Activated naive CD8-positive, alpha-beta T cell treated with anti-CD3 and anti-CD28 coated beads, Interleukin-2, amount 50 U/mL, for 24 hours (primary cell): ENCODE measurements around the gene AMBRA1.
"Not testable (repeated sequence)": the region's sequence is repeated elsewhere in the genome, so short reads cannot be mapped to it uniquely, and the experiment has no call there.

Source experiments
- ATAC-seq: fragments of 150-1000 bp; cut with Tn5 transposase; one replicate; pipeline ENCODE4 v1.10.0; 2021
- DNase-seq: peaks from one replicate; pipeline ENCODE4 v3.0.0; 2021
- H3K27ac Mint-ChIP-seq: one replicate; pipeline ENCODE4 v1.8.0; 2021; ENCODE audit warnings: mild to moderate bottlenecking, mixed read lengths
- H3K27me3 Mint-ChIP-seq: one replicate; pipeline ENCODE4 v1.8.0; 2021; ENCODE audit warnings: mixed read lengths
- H3K36me3 Mint-ChIP-seq: one replicate; pipeline ENCODE4 v1.8.0; 2021; ENCODE audit warnings: low read depth, mixed read lengths
- H3K4me1 Mint-ChIP-seq: one replicate; pipeline ENCODE4 v1.8.0; 2021; ENCODE audit warnings: mixed read lengths
- H3K4me3 Mint-ChIP-seq: one replicate; pipeline ENCODE4 v1.8.0; 2021; ENCODE audit warnings: mild to moderate bottlenecking, moderate library complexity, mixed read lengths
- H3K9me3 Mint-ChIP-seq: one replicate; pipeline ENCODE4 v1.8.0; 2021; ENCODE audit warnings: mixed read lengths

AMBRA1 gene

DNA sequence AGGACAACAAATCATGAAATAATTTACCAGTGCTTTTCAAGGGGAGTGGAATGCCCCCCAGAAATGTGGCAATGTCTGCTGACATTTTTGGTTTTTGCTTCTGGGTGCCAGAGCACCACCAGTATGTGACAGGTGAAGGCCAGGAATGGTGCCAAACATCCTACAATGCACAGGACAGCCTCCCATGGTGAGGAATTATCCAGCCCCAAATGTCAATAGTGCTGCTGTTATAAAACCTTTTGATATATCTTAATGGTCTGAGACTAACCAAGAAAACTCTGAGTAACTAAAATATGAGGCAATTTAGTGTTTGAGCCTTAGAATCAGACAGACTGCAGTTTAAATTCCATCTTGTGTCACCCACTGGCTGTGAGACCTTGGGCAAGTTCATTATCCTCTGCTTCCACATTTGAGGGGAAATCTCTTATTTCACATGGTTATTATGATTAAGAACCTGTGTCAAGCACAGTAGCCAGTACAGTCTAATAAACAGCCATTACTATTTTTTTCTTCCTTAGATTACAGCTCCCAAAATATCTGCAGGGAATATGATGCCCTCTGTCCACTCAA, 69.5 kb downstream of the AMBRA1 start:
- no peaks in the 10 kb centered on the region for H3K9me3 Mint-ChIP-seq
- ATAC-seq = no peak
- peaks cover 10% of the 10 kb centered on the region for H3K36me3 Mint-ChIP-seq
- H3K4me3 Mint-ChIP-seq = no peak overlapping the region
- H3K27me3 Mint-ChIP-seq = no peaks in the 10 kb centered on the region
- DNase-seq = no peak
- H3K27ac Mint-ChIP-seq = no peak overlapping the region
- peaks cover 30% of the 10 kb centered on the region for H3K4me1 Mint-ChIP-seq

DNA sequence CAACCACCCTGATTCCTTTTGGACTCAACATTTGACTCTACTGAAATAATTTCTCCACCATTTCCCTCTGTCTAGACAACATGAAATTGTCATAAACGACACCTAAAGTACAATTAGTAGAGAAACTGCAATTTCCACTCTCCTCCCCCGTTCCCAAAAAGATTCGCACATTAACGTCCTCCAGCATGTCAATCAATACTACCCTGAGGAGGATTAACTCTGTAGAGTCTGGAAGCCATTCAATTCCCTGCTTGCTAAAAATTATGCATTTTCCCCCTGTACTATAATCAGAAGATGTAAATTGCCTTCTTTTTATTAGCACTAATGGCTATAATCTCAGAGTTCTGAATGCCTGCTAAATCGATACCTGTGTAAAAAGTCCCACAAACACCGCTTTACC, 70.5 kb downstream of the AMBRA1 start:
- H3K4me1 Mint-ChIP-seq = peaks cover 20% of the 10 kb centered on the region
- no peaks in the 10 kb centered on the region for H3K27me3 Mint-ChIP-seq
- H3K27ac Mint-ChIP-seq = no peak overlapping the region
- DNase-seq = no peak
- no peaks in the 10 kb centered on the region for H3K9me3 Mint-ChIP-seq
- H3K36me3 Mint-ChIP-seq = peaks cover 10% of the 10 kb centered on the region
- ATAC-seq = no peak
- H3K4me3 Mint-ChIP-seq = no peak overlapping the region

DNA sequence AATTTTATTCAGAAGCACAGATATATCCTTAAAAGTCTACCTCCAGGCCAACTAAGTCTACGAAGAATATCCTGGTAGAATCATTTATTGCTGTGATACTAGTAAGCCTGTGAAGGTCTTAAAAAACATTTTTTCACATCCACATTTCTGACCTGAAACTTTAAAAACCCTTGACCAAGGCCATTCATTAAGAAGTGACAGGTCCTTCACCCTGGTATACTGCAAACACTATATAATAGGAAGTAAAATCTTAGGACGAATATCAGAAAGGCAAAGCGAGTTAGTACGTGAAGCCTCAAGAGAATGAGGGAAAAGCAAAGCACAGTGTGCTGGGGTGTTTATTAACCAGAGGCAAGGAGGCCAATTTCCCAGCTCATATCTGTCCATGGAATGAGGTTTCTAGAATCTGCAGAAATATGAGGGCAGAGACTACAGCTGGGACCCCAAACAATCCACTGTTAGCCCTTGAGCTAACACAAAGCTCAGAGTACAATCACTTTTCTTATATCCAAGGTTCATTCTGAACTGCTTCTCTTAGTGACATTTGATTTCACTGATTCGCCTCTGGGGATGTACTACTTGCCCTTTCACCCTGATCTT, 71.0 kb downstream of the AMBRA1 start:
- peaks cover 18% of the 10 kb centered on the region for H3K4me1 Mint-ChIP-seq
- H3K36me3 Mint-ChIP-seq = peaks cover 10% of the 10 kb centered on the region
- H3K27ac Mint-ChIP-seq = no peak overlapping the region
- ATAC-seq (no peak), DNase-seq (no peak)
- no peaks in the 10 kb centered on the region for H3K27me3 Mint-ChIP-seq
- no peak overlapping the region for H3K4me3 Mint-ChIP-seq
- no peaks in the 10 kb centered on the region for H3K9me3 Mint-ChIP-seq

DNA sequence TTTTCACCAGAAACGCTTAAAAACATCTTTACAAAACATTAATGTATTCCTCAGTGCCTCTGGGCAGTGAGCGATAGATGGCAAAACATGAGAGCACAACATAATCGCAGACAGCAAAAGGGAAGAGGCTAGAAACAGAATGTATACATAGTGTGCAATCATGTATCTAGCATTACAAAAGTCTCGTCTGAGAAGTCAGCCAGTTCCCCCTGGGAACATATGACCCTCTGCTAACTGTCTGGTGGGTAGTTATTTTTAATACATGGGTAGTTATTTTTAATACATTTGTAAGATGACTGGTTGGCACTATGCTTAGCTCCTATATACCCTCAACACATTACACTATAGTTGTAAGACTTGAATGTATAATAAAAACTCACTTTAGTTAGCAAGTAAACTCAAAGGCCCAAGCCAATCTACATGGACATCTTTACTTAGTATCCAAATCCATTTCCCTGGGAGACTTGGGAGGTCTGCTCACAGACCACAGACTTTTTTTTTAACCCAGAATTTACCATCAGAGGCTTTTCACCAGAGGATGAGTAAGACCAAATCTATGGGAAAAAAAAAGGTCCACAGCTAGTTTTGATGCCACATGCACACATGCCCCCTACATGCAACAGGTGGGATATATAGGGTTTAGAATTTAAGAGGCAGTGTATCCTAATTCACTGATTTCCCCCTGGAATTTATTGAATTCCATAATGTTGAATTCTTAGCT, 71.7 kb downstream of the AMBRA1 start:
- peaks cover 10% of the 10 kb centered on the region for H3K36me3 Mint-ChIP-seq

DNA sequence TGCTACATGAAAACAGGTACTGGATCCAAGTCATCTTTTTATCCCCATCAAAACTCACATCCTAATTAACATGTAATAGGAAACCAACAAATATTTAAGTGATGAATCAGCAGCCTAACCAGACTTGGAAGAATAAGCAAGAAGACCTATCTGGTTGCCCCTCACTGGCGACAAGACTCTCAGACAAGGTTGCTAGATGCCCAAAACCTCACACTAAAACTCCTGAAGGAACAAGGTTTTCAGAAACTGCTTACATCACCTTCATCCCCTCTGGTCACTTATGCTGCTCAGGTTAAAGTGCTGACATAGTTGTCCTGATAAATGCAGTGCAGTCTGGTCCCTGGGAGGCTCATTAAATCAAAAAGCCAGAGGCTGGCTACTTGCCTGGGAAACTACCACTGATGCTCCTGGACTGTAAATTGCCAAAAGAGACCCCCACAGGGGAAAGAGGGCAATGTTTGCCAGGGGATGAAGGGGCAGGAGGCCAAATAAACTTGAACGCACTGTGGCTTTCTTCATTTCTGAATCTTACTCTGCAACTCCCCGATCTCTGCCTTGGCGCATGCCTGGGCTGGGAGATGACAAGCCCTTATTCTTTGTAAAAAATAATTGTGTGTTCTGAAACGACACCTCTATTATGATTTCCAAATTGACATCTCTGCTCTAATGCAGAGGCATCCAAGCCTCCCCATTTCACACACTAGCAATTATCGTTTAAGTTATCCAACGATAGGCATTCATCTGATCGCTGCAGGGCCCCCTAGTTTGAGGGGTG, 72.7 kb downstream of the AMBRA1 start:
- H3K27me3 Mint-ChIP-seq = no peaks in the 10 kb centered on the region
- ATAC-seq (no peak), DNase-seq (no peak)
- H3K4me3 Mint-ChIP-seq = no peak overlapping the region
- H3K9me3 Mint-ChIP-seq = no peaks in the 10 kb centered on the region
- no peak overlapping the region for H3K27ac Mint-ChIP-seq
- H3K36me3 Mint-ChIP-seq = peaks cover 6% of the 10 kb centered on the region
- peaks cover 13% of the 10 kb centered on the region for H3K4me1 Mint-ChIP-seq

More for the DNA sequence above, 71.7 kb downstream of the AMBRA1 start:
- Mint-ChIP-seq H3K27ac (no peak overlapping the region), H3K4me3 (no peak overlapping the region), H3K27me3 (no peaks in the 10 kb centered on the region), H3K4me1 (peaks cover 13% of the 10 kb centered on the region), H3K9me3 (no peaks in the 10 kb centered on the region)
- ATAC-seq = no peak
- DNase-seq = no peak

DNA sequence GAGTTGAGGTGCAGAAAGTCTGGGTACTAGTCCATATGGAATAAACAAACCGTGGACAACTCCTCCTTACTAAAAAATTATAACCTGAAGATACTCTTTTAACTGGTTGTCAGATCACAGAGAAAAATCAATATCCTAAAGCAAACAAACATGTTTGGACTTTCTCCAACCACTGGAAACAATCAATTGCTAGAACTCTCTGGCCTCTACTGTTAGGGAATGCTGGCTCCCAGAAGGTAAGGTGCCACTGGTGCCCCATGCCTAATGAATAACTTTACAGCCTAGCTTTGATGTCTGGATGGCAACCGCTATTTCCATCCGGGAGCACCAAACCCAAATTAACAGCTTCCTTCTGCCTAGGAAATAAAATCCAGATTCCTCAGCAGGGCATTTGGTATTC, 74.5 kb downstream of the AMBRA1 start:
- Mint-ChIP-seq H3K27me3 (no peaks in the 10 kb centered on the region), H3K27ac (no peak overlapping the region), H3K9me3 (no peaks in the 10 kb centered on the region), H3K4me1 (peaks cover 13% of the 10 kb centered on the region), H3K4me3 (no peak overlapping the region), H3K36me3 (no peaks in the 10 kb centered on the region)
- ATAC-seq (no peak), DNase-seq (no peak)

DNA sequence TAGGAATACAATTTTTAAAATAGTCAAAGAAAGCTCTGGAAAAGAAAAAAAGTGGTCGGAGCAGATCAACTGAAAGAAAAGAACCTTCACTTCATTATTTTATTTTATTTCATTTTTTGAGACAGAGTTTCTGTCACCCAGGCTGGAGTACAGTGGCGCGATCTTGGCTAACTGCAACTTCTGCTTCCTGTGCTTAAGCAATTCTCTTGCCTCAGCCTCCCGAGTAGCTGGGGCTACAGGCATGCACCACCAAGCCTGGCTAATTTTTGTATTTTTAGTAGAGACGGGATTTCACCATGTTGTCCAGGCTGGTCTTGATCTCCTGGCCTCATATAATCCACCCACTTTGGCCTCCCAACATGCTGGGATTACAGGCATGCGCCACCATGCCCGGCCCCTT, 74.9 kb downstream of the AMBRA1 start:
- not testable (repeated sequence) for H3K27me3 Mint-ChIP-seq, H3K4me3 Mint-ChIP-seq, H3K36me3 Mint-ChIP-seq, H3K9me3 Mint-ChIP-seq, DNase-seq, ATAC-seq, H3K27ac Mint-ChIP-seq
- H3K4me1 Mint-ChIP-seq = peaks cover 16% of the 10 kb centered on the region

DNA sequence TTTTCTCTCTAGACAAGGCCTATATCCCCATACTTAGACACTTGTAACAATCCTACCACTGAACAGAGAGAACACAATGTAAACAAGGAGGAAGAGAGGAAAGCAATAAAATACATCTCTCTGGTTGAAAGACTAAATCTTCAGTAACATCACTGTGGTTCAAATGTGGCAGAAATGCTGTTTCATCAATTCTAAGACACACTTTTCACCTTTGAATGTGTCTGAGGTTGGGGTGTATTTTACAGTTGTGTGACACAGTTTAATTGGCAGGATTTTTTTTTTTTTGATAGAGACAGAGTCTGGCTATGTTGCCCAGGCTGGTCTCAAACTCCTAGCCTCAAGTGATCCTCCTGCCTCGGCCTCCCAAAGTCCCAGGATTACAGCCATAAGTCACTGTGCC, 79.5 kb downstream of the AMBRA1 start:
- Mint-ChIP-seq H3K4me1 (peaks cover 3% of the 10 kb centered on the region), H3K27ac (no peak overlapping the region), H3K27me3 (no peaks in the 10 kb centered on the region), H3K4me3 (no peak overlapping the region), H3K36me3 (no peaks in the 10 kb centered on the region), H3K9me3 (no peaks in the 10 kb centered on the region)
- DNase-seq (no peak), ATAC-seq (no peak)

DNA sequence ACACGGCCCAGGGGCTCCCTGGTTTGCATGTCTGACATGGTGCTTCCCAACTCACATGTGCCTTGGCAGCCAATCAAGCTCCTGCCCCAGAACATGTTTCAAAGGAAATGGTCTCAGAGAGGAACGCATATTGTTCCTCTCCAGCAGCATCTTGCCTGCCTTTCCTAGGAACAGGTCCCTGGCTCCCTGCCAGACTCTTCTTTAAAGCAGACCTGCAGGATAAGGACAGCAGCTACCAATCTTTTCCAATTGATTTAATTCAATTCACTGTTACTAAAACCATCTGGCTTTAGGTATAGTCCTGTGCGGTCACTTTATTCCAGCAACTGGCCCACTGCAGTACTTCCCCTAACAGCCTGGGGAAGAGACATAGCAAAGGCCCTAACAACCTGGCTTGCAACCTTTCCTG, 79.9 kb downstream of the AMBRA1 start:
- Mint-ChIP-seq H3K27me3 (no peaks in the 10 kb centered on the region), H3K4me1 (peaks cover 3% of the 10 kb centered on the region), H3K4me3 (no peak overlapping the region), H3K9me3 (no peaks in the 10 kb centered on the region), H3K27ac (no peak overlapping the region), H3K36me3 (no peaks in the 10 kb centered on the region)
- ATAC-seq = no peak
- no peak for DNase-seq

DNA sequence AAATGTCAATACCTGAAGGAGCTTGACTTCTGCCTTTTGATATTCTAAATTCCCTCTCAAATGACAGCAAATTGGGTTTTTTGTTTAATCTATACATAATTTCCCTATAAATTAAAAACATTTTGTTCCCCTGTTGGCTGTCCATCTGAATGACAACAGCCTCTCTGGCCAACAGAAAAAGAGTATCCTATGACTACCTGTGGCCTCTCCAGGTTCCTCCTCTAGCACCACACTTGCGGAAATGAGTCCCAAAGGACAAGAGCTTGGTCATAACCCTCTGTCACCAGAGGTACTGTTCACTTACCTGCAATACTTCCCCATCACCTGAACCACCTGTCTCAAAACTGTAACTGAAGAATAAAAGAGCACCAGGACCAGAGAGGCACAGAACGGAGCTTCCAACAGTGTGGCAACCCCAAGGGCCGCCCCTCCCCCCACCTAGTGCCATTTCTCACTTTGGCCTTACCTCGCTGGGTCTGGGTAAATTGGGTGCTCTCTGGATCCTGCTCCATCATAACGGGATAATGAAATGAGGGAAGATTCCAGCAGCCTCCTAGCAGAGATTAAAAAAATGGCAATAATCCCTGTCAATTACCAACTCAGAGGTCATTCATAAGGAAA, 81.5 kb downstream of the AMBRA1 start:
- no peak for DNase-seq
- no peaks in the 10 kb centered on the region for H3K9me3 Mint-ChIP-seq
- peaks cover 6% of the 10 kb centered on the region for H3K36me3 Mint-ChIP-seq
- H3K27ac Mint-ChIP-seq = no peak overlapping the region
- no peak overlapping the region for H3K4me3 Mint-ChIP-seq
- H3K27me3 Mint-ChIP-seq = no peaks in the 10 kb centered on the region
- H3K4me1 Mint-ChIP-seq = peaks cover 3% of the 10 kb centered on the region
- ATAC-seq = no peak

DNA sequence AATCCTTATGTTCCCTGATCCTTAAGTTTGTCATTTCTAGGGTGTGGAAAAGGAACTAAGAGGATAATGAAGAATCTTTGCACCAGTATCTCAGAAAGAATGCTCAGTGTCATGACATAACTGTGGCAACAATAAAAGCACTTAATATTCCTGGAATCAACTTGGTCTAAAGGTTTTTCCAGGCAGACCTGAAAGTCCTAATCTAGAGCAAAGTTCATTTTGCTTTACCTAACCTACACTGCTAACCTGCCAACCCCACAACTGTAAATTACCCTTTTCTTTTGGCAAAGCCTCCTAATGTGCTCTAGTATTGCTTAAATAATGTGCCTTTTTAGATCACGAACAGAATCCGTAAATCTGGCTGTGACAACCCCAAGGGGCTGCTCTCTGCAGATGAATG, 82.5 kb downstream of the AMBRA1 start:
- Mint-ChIP-seq H3K4me3 (no peak overlapping the region), H3K27me3 (no peaks in the 10 kb centered on the region), H3K9me3 (no peaks in the 10 kb centered on the region), H3K4me1 (peaks cover 3% of the 10 kb centered on the region), H3K27ac (no peak overlapping the region), H3K36me3 (peaks cover 9% of the 10 kb centered on the region)
- ATAC-seq (no peak), DNase-seq (no peak)

DNA sequence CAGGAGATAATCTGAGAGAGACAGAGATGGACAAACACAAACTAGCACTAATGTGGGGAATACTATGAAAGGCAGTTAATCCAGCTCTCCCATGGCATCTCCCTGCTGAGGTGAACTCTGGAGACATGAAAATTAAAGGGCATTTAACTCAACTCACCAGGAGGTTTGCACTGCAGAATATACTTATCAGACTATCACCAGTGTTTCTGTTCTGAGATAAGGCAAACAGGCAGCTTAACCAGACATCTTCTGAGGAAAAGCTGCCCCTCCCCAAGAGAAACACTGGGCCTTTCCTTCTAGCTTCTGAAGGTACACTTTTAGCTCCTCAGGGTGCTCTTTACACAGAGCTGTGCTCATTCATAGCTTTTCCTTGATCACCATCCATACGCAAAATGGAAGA, 85.5 kb downstream of the AMBRA1 start:
- no peak overlapping the region for H3K27ac Mint-ChIP-seq

DNA sequence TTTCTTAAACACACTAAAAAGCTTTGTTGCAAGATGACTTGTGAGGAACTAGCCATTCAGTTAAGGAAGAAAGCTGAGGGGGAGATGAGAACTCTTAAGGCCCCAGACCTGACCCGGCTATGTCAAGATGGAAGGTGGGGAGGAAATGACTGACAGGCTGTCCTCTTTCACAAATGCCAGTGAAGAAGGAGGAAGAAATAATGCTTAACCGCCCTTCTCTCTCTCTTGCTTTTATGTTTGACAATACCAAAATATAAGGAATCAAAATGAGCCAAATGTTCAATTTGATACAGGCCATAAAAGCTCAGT, 87.4 kb downstream of the AMBRA1 start:
- Mint-ChIP-seq H3K4me1 (peaks cover 13% of the 10 kb centered on the region), H3K4me3 (no peak overlapping the region), H3K9me3 (no peaks in the 10 kb centered on the region), H3K27me3 (no peaks in the 10 kb centered on the region), H3K36me3 (peaks cover 11% of the 10 kb centered on the region), H3K27ac (no peak overlapping the region)
- DNase-seq (no peak), ATAC-seq (no peak)

More for the DNA sequence above, 85.5 kb downstream of the AMBRA1 start:
- no peak for DNase-seq
- H3K27me3 Mint-ChIP-seq = no peaks in the 10 kb centered on the region
- no peak for ATAC-seq
- H3K9me3 Mint-ChIP-seq = no peaks in the 10 kb centered on the region
- H3K4me1 Mint-ChIP-seq = peaks cover 13% of the 10 kb centered on the region
- peaks cover 11% of the 10 kb centered on the region for H3K36me3 Mint-ChIP-seq
- H3K4me3 Mint-ChIP-seq = no peak overlapping the region

DNA sequence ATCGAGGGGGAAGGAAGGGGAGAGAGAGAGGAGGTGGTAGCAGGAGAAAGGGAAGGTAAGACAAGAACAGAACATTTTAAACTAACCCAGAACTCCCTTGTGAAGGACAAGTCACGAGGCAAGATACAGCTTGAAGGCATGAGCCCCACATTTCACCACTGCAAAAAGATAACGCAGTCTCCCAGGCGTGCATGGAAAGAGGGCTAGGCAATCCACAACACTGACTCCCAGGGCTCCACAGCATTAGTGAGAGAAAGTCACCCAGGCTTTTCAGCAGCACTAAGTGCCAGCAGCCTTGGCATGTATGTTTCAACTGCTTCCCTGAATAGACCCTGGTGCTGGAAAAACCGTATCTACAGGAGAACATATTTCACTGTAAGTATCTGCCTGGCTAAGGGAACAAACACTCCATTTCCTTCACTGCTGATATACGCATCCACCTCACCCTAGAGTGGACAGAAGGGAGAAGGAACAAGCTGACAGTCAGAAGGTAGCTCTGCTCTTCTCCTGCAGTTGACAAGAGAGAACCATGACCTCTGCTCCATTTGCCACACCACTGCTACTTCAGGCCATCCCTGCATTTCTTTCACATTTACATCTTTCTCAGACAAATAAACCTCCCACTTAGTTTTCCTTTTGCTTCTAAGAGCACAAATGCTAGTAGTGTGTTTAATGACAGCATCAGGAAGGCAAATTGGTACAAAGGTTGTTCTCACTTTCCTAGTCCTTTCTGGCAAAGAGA, 87.9 kb downstream of the AMBRA1 start:
- no peak overlapping the region for H3K27ac Mint-ChIP-seq

More for the DNA sequence above, 87.9 kb downstream of the AMBRA1 start:
- no peak for DNase-seq
- ATAC-seq = no peak
- H3K9me3 Mint-ChIP-seq = no peaks in the 10 kb centered on the region
- no peak overlapping the region for H3K4me3 Mint-ChIP-seq
- H3K27me3 Mint-ChIP-seq = no peaks in the 10 kb centered on the region
- peaks cover 13% of the 10 kb centered on the region for H3K4me1 Mint-ChIP-seq
- H3K36me3 Mint-ChIP-seq = peaks cover 11% of the 10 kb centered on the region
